HEK293 (cell line): ENCODE data around the gene PRCD.
"Not testable (repeated sequence)": the region's sequence is repeated elsewhere in the genome, so short reads cannot be mapped to it uniquely, and the experiment has no call there.

ENCODE experiments used
- CTCF ChIA-PET: fragments of 350-600 bp; formaldehyde crosslinking; extraction: SDS; loops from one replicate; lab custom pipeline; 2021; ENCODE audit warnings: antibody characterized with exemption; lab: Yijun Ruan, JAX
- POLR2A ChIA-PET: fragments of 300-600 bp; formaldehyde crosslinking; extraction: SDS; loops from one replicate; lab custom pipeline; 2020; ENCODE audit warnings: antibody characterized with exemption, inconsistent platforms; lab: Yijun Ruan, JAX
- H3K27ac ChIP-seq: fragments of 200-500 bp; sonication (Bioruptor generic); 2 replicates; pipeline ENCODE4 v1.5.1; 2014; ENCODE audit warnings: low read depth, low read length, control low read depth, inconsistent platforms; ENCODE audit errors: extremely low read depth
- H3K36me3 ChIP-seq, 2 experiments: fragments of 200-500 bp in 1 of 2; sonication (Bioruptor generic) in 1 of 2; 1 replicate in 1 of 2; 2 replicates in 1 of 2; pipeline ENCODE4 v1.5.1; 2014 to 2017; ENCODE audit warnings: inconsistent platforms in 2 of 2, low read length in 2 of 2; ENCODE audit not compliant: control insufficient read depth in 2 of 2, insufficient read depth in 1 of 2
- H3K4me1 ChIP-seq: fragments of 200-500 bp; sonication (Bioruptor generic); 2 replicates; pipeline ENCODE4 v1.5.1; 2014; ENCODE audit warnings: mild to moderate bottlenecking, low read length, inconsistent platforms; ENCODE audit not compliant: control insufficient read depth, insufficient read depth
- H3K4me3 ChIP-seq: 2 replicates; pipeline ENCODE4 v1.5.1; 2011; ENCODE audit warnings: low read depth, mild to moderate bottlenecking, control low read depth, low read length, moderate library complexity
- H3K9me3 ChIP-seq: fragments of 200-500 bp; sonication (Bioruptor generic); 2 replicates; pipeline ENCODE4 v1.5.1; 2014; ENCODE audit warnings: low read depth, low read length, inconsistent platforms; ENCODE audit not compliant: control insufficient read depth, insufficient read depth
- IKZF3 ChIP-seq: fragments of 450-650 bp; IDR thresholded peaks from 2 replicates; pipeline ENCODE4 v1.5.0; 2018; ENCODE audit warnings: missing biosample characterization, mild to moderate bottlenecking, missing genetic modification characterization, moderate library complexity
- KLF17 ChIP-seq: fragments of 450-650 bp; formaldehyde crosslinking; IDR thresholded peaks from 2 replicates; pipeline ENCODE4 v1.5.1; 2016; ENCODE audit warnings: missing biosample characterization, missing genetic modification characterization
- OSR2 ChIP-seq: fragments of 450-650 bp; formaldehyde crosslinking; IDR thresholded peaks from 2 replicates; pipeline ENCODE4 v1.5.1; 2016; ENCODE audit warnings: missing biosample characterization, missing genetic modification characterization
- PRDM1 ChIP-seq: fragments of 450-650 bp; formaldehyde crosslinking; IDR thresholded peaks from 2 replicates; pipeline ENCODE4; 2016; ENCODE audit warnings: missing biosample characterization, missing genetic modification characterization
- PRDM10 ChIP-seq: fragments of 450-650 bp; formaldehyde crosslinking; IDR thresholded peaks from 2 replicates; pipeline ENCODE4 v1.5.1; 2016; ENCODE audit warnings: missing biosample characterization, missing genetic modification characterization
- PRDM6 ChIP-seq: fragments of 450-650 bp; formaldehyde crosslinking; IDR thresholded peaks from 2 replicates; pipeline ENCODE4 v1.5.1; 2017; ENCODE audit warnings: missing biosample characterization, missing genetic modification characterization
- SCRT2 ChIP-seq: fragments of 450-650 bp; formaldehyde crosslinking; IDR thresholded peaks from 2 replicates; pipeline ENCODE4 v1.5.1; 2016; ENCODE audit warnings: missing biosample characterization, missing genetic modification characterization
- SP7 ChIP-seq: fragments of 450-650 bp; formaldehyde crosslinking; IDR thresholded peaks from 2 replicates; pipeline ENCODE4 v1.5.1; 2016; ENCODE audit warnings: missing biosample characterization, missing genetic modification characterization
- ZBTB11 ChIP-seq: fragments of 450-650 bp; formaldehyde crosslinking; conservative IDR thresholded peaks from 2 replicates; pipeline ENCODE4 v1.5.1; 2016; ENCODE audit warnings: low read depth, missing biosample characterization, missing genetic modification characterization
- ZBTB17 ChIP-seq: fragments of 450-650 bp; formaldehyde crosslinking; IDR thresholded peaks from 2 replicates; pipeline ENCODE4 v1.5.1; 2016; ENCODE audit warnings: missing biosample characterization, missing genetic modification characterization
- ZBTB48 ChIP-seq: fragments of 450-650 bp; formaldehyde crosslinking; IDR thresholded peaks from 2 replicates; pipeline ENCODE4 v1.5.1; 2016; ENCODE audit warnings: missing biosample characterization, missing genetic modification characterization
- ZBTB7A ChIP-seq: fragments of 450-650 bp; formaldehyde crosslinking; IDR thresholded peaks from 2 replicates; pipeline ENCODE4 v1.5.1; 2016; ENCODE audit warnings: low read depth, missing biosample characterization, missing genetic modification characterization
- ZFP37 ChIP-seq: fragments of 450-650 bp; formaldehyde crosslinking; IDR thresholded peaks from 2 replicates; pipeline ENCODE4 v1.5.1; 2016; ENCODE audit warnings: missing biosample characterization, missing genetic modification characterization
- ZNF184 ChIP-seq: fragments of 450-650 bp; IDR thresholded peaks from 2 replicates; pipeline ENCODE4 v1.5.1; 2018; ENCODE audit warnings: missing biosample characterization, mild to moderate bottlenecking, missing genetic modification characterization
- ZNF2 ChIP-seq: fragments of 450-650 bp; formaldehyde crosslinking; IDR thresholded peaks from 2 replicates; pipeline ENCODE4 v1.5.1; 2016; ENCODE audit warnings: missing biosample characterization, missing genetic modification characterization
- ZNF223 ChIP-seq: fragments of 450-650 bp; formaldehyde crosslinking; IDR thresholded peaks from 2 replicates; pipeline ENCODE4 v1.5.1; 2016; ENCODE audit warnings: missing biosample characterization, missing genetic modification characterization
- ZNF600 ChIP-seq: fragments of 450-650 bp; formaldehyde crosslinking; IDR thresholded peaks from 2 replicates; pipeline ENCODE4 v1.5.1; 2016; ENCODE audit warnings: missing biosample characterization, missing genetic modification characterization
- ZNF677 ChIP-seq: fragments of 450-650 bp; IDR thresholded peaks from 2 replicates; pipeline ENCODE4 v1.5.0; 2018; ENCODE audit warnings: missing biosample characterization, mild to moderate bottlenecking, missing genetic modification characterization, moderate library complexity
- TF ChIP-seq, protein P1 (sequence below): fragments of 450-650 bp; formaldehyde crosslinking; IDR thresholded peaks from 2 replicates; pipeline ENCODE4 v1.5.1; 2016; ENCODE audit warnings: missing biosample characterization, missing genetic modification characterization

The PRCD gene

DNA sequence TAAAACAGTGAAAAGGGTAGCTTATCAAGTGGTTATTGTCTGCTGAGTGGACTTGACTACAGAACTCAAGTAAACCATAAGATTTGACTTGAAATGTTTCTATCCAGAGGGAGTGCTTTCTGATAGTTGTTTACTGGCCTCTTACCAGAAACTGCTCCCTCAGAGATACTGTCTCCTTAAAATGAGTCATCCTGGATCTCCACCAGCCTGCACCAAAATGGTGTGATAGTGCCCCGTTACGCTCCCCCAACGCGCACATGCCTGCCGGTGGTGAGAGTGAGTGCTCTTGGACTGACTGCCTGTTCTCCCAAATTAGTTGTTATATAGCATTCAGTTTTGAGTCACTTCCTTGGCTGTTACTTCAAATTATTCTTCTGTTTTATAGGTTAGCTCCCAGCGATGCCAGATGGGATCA, 22.9 kb downstream of the PRCD start (continued):
- TF ChIP-seq SCRT2 (tag by site-specific recombination) (no peak), ZNF2 (tag by site-specific recombination) (peak; percentile 37; the same call in 1 of the 2 replicates), OSR2 (tag by site-specific recombination) (peak; percentile 88), ZBTB48 (no peak), PRDM1 (tag by site-specific recombination) (peak; percentile 82), SP7 (peak; percentile 67), IKZF3 (peak; percentile 65; the same call in 1 of the 2 replicates), ZBTB7A (no peak), KLF17 (tag by site-specific recombination) (peak; percentile 34), PRDM10 (tag by site-specific recombination) (peak; percentile 64; the same call in 1 of the 2 replicates), ZFP37 (tag by site-specific recombination) (0 out of 2 replicates have a peak, but pooled peaks have one; percentile 24), ZNF184 (0 out of 2 replicates have a peak, but pooled peaks have one; percentile 59), ZBTB11 (no peak), ZNF223 (tag by site-specific recombination) (peak; percentile 74), PRDM6 (tag by site-specific recombination) (peak; percentile 80), ZNF600 (tag by site-specific recombination) (peak; percentile 92), ZNF677 (tag by site-specific recombination) (no peak), ZBTB17 (tag by site-specific recombination) (peak; percentile 67)
- TF ChIP-seq, protein P1, sequence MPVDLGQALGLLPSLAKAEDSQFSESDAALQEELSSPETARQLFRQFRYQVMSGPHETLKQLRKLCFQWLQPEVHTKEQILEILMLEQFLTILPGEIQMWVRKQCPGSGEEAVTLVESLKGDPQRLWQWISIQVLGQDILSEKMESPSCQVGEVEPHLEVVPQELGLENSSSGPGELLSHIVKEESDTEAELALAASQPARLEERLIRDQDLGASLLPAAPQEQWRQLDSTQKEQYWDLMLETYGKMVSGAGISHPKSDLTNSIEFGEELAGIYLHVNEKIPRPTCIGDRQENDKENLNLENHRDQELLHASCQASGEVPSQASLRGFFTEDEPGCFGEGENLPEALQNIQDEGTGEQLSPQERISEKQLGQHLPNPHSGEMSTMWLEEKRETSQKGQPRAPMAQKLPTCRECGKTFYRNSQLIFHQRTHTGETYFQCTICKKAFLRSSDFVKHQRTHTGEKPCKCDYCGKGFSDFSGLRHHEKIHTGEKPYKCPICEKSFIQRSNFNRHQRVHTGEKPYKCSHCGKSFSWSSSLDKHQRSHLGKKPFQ (tag by site-specific recombination) = peak; percentile 65

DNA sequence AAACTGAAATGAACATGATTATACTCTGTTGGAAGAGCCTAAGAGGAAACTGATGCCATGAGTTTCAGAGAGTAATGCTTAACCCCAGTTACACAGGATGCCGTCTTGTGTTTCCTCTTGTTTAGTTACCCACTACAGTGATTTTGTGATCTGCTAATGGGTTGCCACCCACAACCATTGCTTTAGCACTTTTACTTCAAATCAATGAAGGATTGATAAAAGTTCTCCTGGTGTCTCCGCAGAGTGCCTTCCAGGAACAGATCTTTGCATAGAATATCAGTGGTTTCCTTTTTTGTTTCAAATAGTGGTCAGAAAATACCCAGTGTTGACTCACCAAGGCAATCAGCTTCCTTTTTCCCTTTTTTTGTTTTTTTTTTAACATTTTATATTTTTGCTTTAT, 23.5 kb downstream of the PRCD start:
- POLR2A ChIA-PET = interaction anchor here (0.6 to 0.7 kb wide), 2 partner anchors 23 to 583 kb away, joined by 3 read pairs; no protein-coding TSS in a partner anchor
- not testable (repeated sequence) for H3K27ac ChIP-seq, H3K9me3 ChIP-seq, H3K4me3 ChIP-seq
- peaks cover 46 to 90% of the 10 kb centered on the region in 2 experiments for H3K36me3 ChIP-seq
- CTCF ChIA-PET = interaction anchor here (0.7 to 7.4 kb wide), 3 partner anchors 38 to 119 kb away, joined by 4 to 69 read pairs (median 7); no protein-coding TSS in a partner anchor
- H3K4me1 ChIP-seq = peaks cover 18% of the 10 kb centered on the region
